GM19238 (cell line): ENCODE measurements around the gene NGRN.
"Not testable (repeated sequence)": the region's sequence is repeated elsewhere in the genome, so short reads cannot be mapped to it uniquely, and the experiment has no call there.

Experiments
- DNase-seq: peaks from one replicate; pipeline ENCODE4 v3.0.0; 2011; ENCODE audit warnings: low spot score; ENCODE audit not compliant: insufficient read length

NGRN gene

DNA sequence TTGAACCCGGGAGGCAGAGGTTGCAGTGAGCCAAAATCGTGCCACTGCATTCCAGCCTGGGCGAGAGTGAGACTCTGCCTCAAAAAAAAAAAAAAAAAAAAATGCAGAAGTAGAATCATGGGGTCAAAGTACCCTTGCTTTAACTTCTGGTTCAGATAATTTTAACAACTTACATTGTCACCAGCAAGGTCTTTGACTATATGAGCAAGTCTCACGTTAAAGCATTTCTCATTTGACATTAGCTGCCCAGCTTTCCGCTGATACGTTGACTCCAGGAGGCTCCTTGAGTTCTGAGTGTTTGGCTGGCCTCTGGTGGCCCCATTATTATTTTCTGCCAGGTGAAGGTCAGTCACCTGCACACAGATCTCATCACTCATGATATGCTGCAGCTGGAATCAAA lies 16.2 kb downstream of the NGRN start:
- DNase-seq = not testable (repeated sequence)

GRCh38 chr15:90286678-90287077 lies 21.2 kb downstream of the NGRN start:
- DNase-seq = no peak

DNA sequence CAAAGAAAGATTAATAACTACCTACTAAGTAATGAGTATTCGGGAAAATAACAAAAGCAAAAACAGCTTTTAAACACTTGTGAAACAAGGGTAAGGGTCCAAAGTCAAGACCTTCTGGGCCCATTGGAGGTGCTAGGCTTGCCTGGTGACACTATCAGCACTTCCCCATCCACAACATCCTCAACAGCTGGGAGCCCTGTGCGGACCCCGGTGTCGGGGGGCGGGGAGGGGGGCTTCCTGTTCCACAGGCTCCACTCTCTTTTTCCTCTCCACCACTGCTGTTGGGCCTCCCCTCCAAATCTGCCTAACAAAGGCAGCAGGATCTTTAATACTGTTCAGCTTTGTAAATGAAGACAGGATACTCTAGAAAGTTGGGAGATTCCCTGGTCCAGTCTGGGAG lies 21.6 kb downstream of the NGRN start:
- DNase-seq = no peak

DNA sequence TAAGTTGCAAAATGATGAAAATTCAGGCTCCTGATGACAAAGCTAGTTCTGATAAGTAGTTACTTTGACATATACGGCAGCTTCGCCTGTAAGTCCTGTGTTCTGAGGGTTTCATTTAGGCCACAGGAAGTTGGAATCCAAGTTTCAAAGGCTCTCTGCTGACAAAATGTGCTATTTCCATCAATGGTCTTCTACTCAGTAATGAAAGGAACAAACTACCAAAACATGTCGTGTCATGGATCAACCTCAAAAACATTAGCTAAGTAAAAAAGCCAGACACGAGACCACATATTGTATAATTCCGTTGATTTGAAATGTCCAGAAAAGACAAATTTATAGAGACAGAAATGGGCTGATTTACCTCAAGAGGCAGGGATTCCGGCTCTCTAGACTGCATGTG lies 22.5 kb downstream of the NGRN start:
- DNase-seq = no peak

GRCh38 chr15:90291679-90292356 lies 26.3 kb downstream of the NGRN start:
- DNase-seq = peak; percentile 14

DNA sequence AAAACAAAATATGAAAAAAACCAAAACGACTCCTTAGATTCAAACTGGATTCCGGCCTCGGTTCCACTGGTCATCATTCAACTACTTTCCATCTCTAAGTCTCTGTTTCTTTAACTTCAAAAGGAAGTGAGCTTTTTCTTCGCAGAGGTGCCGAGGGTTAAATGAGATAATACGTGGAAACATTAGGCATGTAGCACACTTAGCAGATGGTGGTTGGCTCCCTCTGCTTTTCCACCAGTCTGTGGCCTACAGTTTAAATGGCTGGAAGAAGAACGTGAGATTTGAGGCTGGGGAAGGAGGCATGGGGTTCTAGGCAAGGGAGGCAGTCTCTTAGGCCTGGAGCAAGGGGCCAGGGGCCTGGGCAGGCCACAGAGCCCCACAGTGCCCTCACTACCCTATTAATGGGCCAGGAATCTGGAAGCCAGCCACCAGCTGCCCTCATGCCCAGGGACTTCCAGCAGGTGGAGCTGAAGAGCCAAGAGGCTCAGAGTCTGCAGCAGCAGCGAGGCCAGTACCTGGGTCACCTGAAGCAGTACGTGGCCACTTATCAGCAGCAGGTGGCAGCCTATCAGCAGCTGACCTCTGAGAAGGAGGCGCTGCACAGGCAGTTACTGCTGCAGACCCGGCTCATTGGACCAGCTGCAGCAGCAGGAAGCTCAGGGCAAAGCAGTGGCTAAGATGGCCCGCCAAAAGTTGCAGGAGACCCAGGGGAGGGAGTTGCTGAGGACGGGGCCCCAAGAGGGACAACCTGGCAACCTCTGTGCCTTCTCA lies 27.8 kb downstream of the NGRN start:
- DNase-seq = not testable (repeated sequence)

- no peak for DNase-seq
These were observed 28.7 kb downstream of the NGRN start for GRCh38 chr15:90294159-90294558.

DNA sequence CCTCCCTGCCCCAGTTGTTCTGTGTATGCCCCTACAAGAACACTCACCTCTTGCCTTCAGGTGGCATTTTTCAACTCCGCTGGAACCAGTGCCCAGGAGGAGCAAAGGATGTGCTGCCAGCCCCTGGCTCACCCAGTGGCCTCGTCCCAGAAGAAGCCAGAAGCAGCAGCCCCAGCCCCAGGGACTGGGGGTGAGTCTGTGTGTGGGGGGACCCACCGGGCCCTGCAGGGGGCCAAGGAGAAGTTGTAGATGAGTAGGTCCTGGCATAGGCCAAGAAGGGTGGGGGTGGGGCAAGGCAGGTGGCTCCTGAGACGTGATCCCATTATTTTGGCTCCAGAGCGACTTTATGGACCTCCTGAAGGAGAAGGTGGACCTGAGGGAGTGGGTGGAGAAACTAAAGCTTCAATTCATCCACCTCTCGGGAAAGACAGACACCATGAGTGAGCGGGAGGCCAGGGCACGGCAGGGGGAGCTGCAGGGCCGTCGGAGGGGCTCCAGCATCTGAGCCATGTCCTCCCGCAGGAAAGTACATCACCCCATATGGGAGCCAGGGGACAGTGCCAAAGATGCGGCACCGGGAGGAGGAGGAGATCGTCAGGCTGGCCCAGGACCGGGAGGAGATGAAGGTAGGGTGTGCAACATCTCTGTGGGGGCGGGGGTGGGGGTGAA lies 29.3 kb downstream of the NGRN start:
- no peak for DNase-seq

DNA sequence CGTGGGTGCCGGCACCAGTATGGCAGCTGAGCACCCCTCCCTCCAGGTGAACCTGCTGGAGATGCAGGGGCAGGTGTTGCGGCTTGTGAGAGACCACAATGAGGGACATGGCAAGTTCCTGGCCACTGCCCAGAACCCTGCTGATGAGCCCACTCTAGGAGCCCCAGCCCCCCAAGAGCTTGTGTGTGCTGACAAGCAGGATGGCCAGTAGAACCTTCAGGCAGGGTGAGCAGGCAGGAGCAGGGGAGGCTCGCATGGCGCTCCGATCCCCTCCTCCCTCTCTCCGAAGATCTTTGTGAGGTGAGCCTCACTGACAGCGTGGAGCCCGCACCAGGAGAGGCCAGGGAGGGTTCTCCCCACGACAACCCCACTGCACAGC lies 29.8 kb downstream of the NGRN start:
- no peak for DNase-seq

GRCh38 chr15:90296316-90296884 lies 30.9 kb downstream of the NGRN start:
- DNase-seq = not testable (repeated sequence)

- no peak for DNase-seq
These were observed 31.5 kb downstream of the NGRN start for GRCh38 chr15:90297021-90297420.

GRCh38 chr15:90300541-90300940 lies 35.1 kb downstream of the NGRN start:
- no peak for DNase-seq

DNA sequence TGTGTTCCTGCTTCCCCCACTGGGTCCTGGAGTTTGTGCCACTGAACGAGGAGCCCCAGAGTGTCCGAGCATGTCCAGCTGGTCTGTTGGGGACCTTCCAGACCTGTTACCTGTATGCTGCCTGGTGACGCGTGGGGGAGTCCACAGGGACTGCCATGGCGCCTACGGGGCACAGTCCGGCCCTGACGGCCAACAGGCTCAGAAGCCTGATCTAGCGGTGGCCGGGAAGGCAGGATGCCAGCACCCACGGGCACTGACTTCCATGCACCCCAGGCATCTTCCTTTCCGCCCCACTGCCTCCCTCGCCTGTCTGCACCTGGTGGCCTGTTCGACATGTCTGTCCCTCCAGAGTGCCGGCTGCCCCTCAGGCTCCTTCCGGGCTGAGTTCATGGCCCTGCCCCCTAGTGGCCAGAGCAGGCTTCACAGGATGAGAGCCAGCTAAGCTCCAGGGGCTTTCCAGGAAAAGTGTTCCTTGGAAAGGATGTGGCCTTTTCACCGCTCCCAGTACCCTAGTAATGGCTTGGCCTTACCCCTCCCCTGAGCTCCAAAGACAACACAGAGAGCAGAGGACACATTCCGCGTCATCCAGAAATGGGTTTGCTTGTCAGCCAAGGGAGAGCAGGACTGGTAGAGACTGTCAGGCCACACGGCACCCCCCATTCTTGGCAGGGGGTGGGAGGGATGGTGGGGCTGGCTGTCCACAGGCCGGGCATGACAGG lies 35.7 kb downstream of the NGRN start:
- DNase-seq = no peak

GRCh38 chr15:90301707-90302300 lies 36.3 kb downstream of the NGRN start:
- no peak for DNase-seq

- DNase-seq = not testable (repeated sequence)
These were observed 39.9 kb downstream of the NGRN start for GRCh38 chr15:90305355-90305754.

DNA sequence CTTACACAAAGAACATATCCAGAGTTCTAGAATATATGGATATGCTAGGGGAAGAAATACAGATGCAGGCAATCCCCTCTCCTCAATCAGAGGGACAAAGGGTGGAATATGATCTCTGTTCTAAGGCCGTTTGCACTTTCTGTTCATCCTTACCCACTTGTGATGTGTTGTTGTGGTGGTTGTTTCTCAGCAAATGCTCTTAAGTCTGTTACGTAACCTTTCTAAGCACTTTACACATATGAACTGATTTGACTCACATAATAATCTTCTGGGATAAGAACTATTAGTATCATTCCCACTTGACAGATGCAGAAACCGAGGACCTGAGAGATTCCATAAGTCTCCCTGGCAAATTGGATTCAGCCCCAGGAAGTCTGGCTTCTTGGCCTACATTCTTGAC lies 40.5 kb downstream of the NGRN start:
- no peak for DNase-seq

GRCh38 chr15:90306560-90306959 lies 41.1 kb downstream of the NGRN start:
- peak; percentile 14 for DNase-seq

- no peak for DNase-seq
These were observed 42.2 kb downstream of the NGRN start for GRCh38 chr15:90307661-90308060.

DNA sequence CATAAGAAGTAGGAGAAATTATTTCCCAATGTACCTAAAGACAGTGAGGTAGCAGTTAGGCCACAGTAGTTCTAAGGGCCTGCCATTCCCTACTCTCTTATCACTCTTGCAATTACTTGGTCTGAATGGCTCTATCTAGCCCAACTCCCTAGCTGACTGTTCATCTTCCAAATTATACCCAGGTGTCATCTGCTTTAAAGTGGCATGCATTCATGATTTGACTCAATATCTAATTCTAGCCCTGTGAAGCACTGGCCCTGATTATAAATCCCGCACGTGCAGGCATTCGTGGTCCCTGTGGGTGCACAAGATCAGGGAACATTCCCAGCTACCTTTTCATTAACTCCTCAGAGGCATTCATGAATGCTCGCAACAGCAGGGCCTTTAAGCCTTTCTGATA lies 43.5 kb downstream of the NGRN start:
- DNase-seq = no peak

DNA sequence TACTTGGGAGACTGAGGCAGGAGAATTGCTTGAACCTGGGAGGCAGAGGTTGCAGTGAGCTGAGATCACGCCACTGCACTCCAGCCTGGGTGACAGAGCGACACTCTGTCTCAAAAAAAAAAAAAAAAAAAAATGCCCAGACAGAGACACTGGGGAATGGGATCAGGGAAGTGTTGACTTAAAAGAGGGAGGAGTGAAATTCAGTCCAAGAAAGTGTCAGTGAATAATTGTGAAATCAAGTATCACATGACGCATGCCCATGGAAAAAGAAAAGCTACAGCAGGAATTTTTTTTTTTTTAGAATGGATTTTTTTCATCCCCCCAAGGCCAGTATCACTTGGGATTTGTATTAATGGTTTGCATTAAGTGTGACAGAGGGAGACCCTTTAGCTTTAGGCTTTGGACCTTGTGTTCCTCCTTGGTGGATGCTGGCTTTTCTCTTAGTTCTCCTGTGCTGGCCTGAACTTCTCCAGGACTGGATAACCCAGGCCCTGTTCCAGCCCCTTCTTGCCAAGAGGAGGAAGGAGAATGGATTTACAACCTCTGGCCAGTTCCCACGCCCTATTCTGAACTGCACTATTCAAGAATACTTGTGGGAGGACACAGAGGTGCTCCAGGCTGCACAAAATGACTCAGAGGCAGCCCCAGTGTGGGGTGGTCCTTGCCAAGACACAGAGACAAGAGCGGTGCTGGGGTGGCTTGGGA lies 50.0 kb downstream of the NGRN start:
- no peak for DNase-seq
